HL-60/S4 treated with phorbol 12-myristate 13-acetate at 8.2 ng/mL for 4 days and 3 days (cell line): ENCODE measurements around the gene ELOVL6.
"Not testable (repeated sequence)": the region's sequence is repeated elsewhere in the genome, so short reads cannot be mapped to it uniquely, and the experiment has no call there.

ENCODE experiments used
- in situ Hi-C: fragments of 300-500 bp; cut with MboI; formaldehyde crosslinking; loops from 2 replicates; pipeline ENCODE4 v1.15.0; 2022; ENCODE audit warnings: low sequenced_read_pairs

Gene ELOVL6

GRCh38 chr4:110078148-110078547 is 120.3 kb downstream of the ELOVL6 start:
- in situ Hi-C loops: not testable (repeated sequence)

GRCh38 chr4:110076828-110077227 is 121.6 kb downstream of the ELOVL6 start:
- in situ Hi-C loops: not testable (repeated sequence)

GRCh38 chr4:110075891-110076290 is 122.5 kb downstream of the ELOVL6 start:
- in situ Hi-C loops: no loop called here

GRCh38 chr4:110075083-110075738 is 123.2 kb downstream of the ELOVL6 start:
- in situ Hi-C loops: no loop called here

- in situ Hi-C loops: no loop called here
Observed at GRCh38 chr4:110074570-110074969, 123.8 kb downstream of the ELOVL6 start.

GRCh38 chr4:110073053-110073845 is 125.2 kb downstream of the ELOVL6 start:
- in situ Hi-C loops: no loop called here

GRCh38 chr4:110071466-110071865 is 126.9 kb downstream of the ELOVL6 start:
- in situ Hi-C loops: no loop called here

- in situ Hi-C loops: no loop called here
Observed at GRCh38 chr4:110068248-110068647, 130.2 kb downstream of the ELOVL6 start.

GRCh38 chr4:110064934-110065333 is 133.5 kb downstream of the ELOVL6 start:
- in situ Hi-C loops: no loop called here

GRCh38 chr4:110064295-110064694 is 134.1 kb downstream of the ELOVL6 start:
- in situ Hi-C loops: no loop called here

GRCh38 chr4:110062166-110062565 is 136.2 kb downstream of the ELOVL6 start:
- in situ Hi-C loops: no loop called here

GRCh38 chr4:110061076-110061475 is 137.3 kb downstream of the ELOVL6 start:
- in situ Hi-C loops: no loop called here

GRCh38 chr4:110059556-110060191 is 138.7 kb downstream of the ELOVL6 start:
- in situ Hi-C loops: no loop called here

GRCh38 chr4:110058677-110059076 is 139.7 kb downstream of the ELOVL6 start:
- in situ Hi-C loops: no loop called here

- in situ Hi-C loops: no loop called here
Observed at GRCh38 chr4:110055158-110055768, 143.2 kb downstream of the ELOVL6 start.

- in situ Hi-C loops: no loop called here
Observed at GRCh38 chr4:110049951-110050925, 148.2 kb downstream of the ELOVL6 start.

- in situ Hi-C loops: no loop called here
Observed at GRCh38 chr4:110046588-110047049, 151.8 kb downstream of the ELOVL6 start.

- in situ Hi-C loops: no loop called here
Observed at GRCh38 chr4:110042545-110043517, 155.6 kb downstream of the ELOVL6 start.

- in situ Hi-C loops: no loop called here
Observed at GRCh38 chr4:110041735-110042134, 156.7 kb downstream of the ELOVL6 start.
